Natural killer cell (primary cell): ENCODE data around the gene ECI1. TPM values are rescaled to one million over a fixed set of nuclear protein-coding genes. Genes with fewer than 3 reads are reported as not detected.

Experiments
- ATAC-seq, 3 donors: fragments of 150-1000 bp in 2 of 3; fragments of 200-7000 bp in 1 of 3; cut with Tn5 transposase; 1 replicate in 1 of 3; 2 replicates in 2 of 3; pipeline ENCODE4 v1.10.0; 2021; ENCODE audit warnings: mild to moderate bottlenecking in 2 of 3, moderate library complexity in 2 of 3
- DNase-seq, 2 donors: peaks; one replicate each; pipeline versions ENCODE4 v3.0.0 to v3.0.0-alpha.2; 2013 to 2021; ENCODE audit warnings: mixed read lengths in 1 of 2
- H3K27ac ChIP-seq: one replicate; pipeline ENCODE4 v1.5.1; 2013; ENCODE audit warnings: mild to moderate bottlenecking, low read length
- H3K27me3 ChIP-seq: one replicate; pipeline ENCODE4 v1.6.1; 2013; ENCODE audit warnings: low read length; ENCODE audit not compliant: control insufficient read depth, insufficient read depth
- H3K36me3 ChIP-seq: one replicate; pipeline ENCODE4 v1.6.1; 2013; ENCODE audit warnings: low read length; ENCODE audit not compliant: control insufficient read depth, insufficient read depth
- H3K4me1 ChIP-seq: one replicate; pipeline ENCODE4 v1.6.1; 2013; ENCODE audit warnings: low read length; ENCODE audit not compliant: control insufficient read depth, insufficient read depth
- H3K4me3 ChIP-seq: one replicate; pipeline ENCODE4 v1.5.1; 2013; ENCODE audit warnings: low read length
- H3K9me3 ChIP-seq: one replicate; pipeline ENCODE4 v1.6.1; 2013; ENCODE audit warnings: low read length; ENCODE audit not compliant: control insufficient read depth, insufficient read depth
- H3K27ac Mint-ChIP-seq, 2 donors: one replicate each; pipeline ENCODE4 v1.8.0; 2022; ENCODE audit warnings: mild to moderate bottlenecking in 2 of 2, mixed read lengths in 2 of 2, moderate library complexity in 1 of 2
- H3K27me3 Mint-ChIP-seq, 2 donors: one replicate each; pipeline ENCODE4 v1.8.0; 2022; ENCODE audit warnings: low read depth in 2 of 2, mixed read lengths in 2 of 2
- H3K36me3 Mint-ChIP-seq: one replicate; pipeline ENCODE4 v1.8.0; 2022; ENCODE audit warnings: mixed read lengths
- H3K4me1 Mint-ChIP-seq, 2 donors: one replicate each; pipeline ENCODE4 v1.8.0; 2022; ENCODE audit warnings: mixed read lengths in 2 of 2
- H3K4me3 Mint-ChIP-seq: one replicate; pipeline ENCODE4 v1.8.0; 2022; ENCODE audit warnings: mild to moderate bottlenecking, moderate library complexity, mixed read lengths
- H3K9me3 Mint-ChIP-seq, 2 donors: one replicate each; pipeline ENCODE4 v1.8.0; 2022; ENCODE audit warnings: mixed read lengths in 2 of 2
- CTCF ChIP-seq: fragments of 200-600 bp; IDR thresholded peaks from one replicate; pipeline ENCODE4 v1.8.0; 2022; ENCODE audit warnings: antibody characterized with exemption
- WGBS: methylation state at CpG from one replicate; pipeline ENCODE4 v1.1.7; 2013; ENCODE audit warnings: missing lambda C conversion rate; ENCODE audit not compliant: insufficient coverage; 5-methylcytosine and 5-hydroxymethylcytosine counted together
- intact Hi-C: fragments of 100-400 bp; cut with micrococcal nuclease; formaldehyde crosslinking; loops from one replicate; pipeline ENCODE4 v1.14.2; 2022
- total RNA-seq, 4 donors: library from RNA; stranded (reverse); fragments of 120-200 nt in 1 of 4; gene quantifications; one replicate each; pipeline versions ENCODE4 v1.2.3 to v1.2.4, GENCODE V29; 2013 to 2022

ECI1 gene
- total RNA-seq, 3 donors from 2014 or later (not counting 1 experiment from before 2014, with no cell fraction given) = 14.6 to 19.2 (median 19.0) TPM

- Mint-ChIP-seq H3K27ac (no peak overlapping the region), H3K4me3 (no peak overlapping the region), H3K4me1 (no peaks in the 10 kb centered on the region), H3K9me3 (no peaks in the 10 kb centered on the region), H3K27me3 (no peaks in the 10 kb centered on the region), H3K36me3 (no peaks in the 10 kb centered on the region)
- H3K27ac ChIP-seq = no peak overlapping the region
- H3K36me3 ChIP-seq = peaks cover under 1% of the 10 kb centered on the region
- no peaks in the 10 kb centered on the region for H3K27me3 ChIP-seq
- intact Hi-C loops = no loop called here
- no peak for DNase-seq
- H3K9me3 ChIP-seq = no peaks in the 10 kb centered on the region
- TF ChIP-seq CTCF = no peak
- WGBS = 90% methylated on average over 26 of the region's 26 CpGs
- H3K4me1 ChIP-seq = no peaks in the 10 kb centered on the region
- ATAC-seq = no peak
- no peak overlapping the region for H3K4me3 ChIP-seq
Measured at GRCh38 chr16:2278956-2279800, 27.8 kb upstream of the ECI1 start.

GRCh38 chr16:2278272-2278608 is 26.9 kb upstream of the ECI1 start:
- no peaks in the 10 kb centered on the region for H3K4me1 Mint-ChIP-seq
- Histone ChIP-seq H3K27ac (no peak overlapping the region), H3K9me3 (no peaks in the 10 kb centered on the region), H3K4me3 (no peak overlapping the region), H3K4me1 (no peaks in the 10 kb centered on the region), H3K27me3 (no peaks in the 10 kb centered on the region), H3K36me3 (no peaks in the 10 kb centered on the region)
- H3K4me3 Mint-ChIP-seq = no peak overlapping the region
- 94% methylated on average over 14 of the region's 14 CpGs for WGBS
- no peaks in the 10 kb centered on the region for H3K36me3 Mint-ChIP-seq
- H3K27me3 Mint-ChIP-seq = no peaks in the 10 kb centered on the region
- ATAC-seq (no peak), DNase-seq (no peak)
- intact Hi-C loops = no loop called here
- no peak overlapping the region for H3K27ac Mint-ChIP-seq
- no peaks in the 10 kb centered on the region for H3K9me3 Mint-ChIP-seq
- TF ChIP-seq CTCF = no peak

GRCh38 chr16:2277466-2278271 is 26.3 kb upstream of the ECI1 start:
- no peaks in the 10 kb centered on the region for H3K9me3 Mint-ChIP-seq
- 94% methylated on average over 25 of the region's 25 CpGs for WGBS
- no peak overlapping the region for H3K4me3 Mint-ChIP-seq
- no peaks in the 10 kb centered on the region for H3K4me1 Mint-ChIP-seq
- H3K27ac Mint-ChIP-seq = no peak overlapping the region
- no peaks in the 10 kb centered on the region for H3K36me3 Mint-ChIP-seq
- Histone ChIP-seq H3K27me3 (no peaks in the 10 kb centered on the region), H3K4me1 (no peaks in the 10 kb centered on the region), H3K4me3 (no peak overlapping the region), H3K36me3 (no peaks in the 10 kb centered on the region), H3K27ac (no peak overlapping the region), H3K9me3 (no peaks in the 10 kb centered on the region)
- no peak for TF ChIP-seq CTCF
- no peak for ATAC-seq
- no peaks in the 10 kb centered on the region for H3K27me3 Mint-ChIP-seq
- intact Hi-C loops = no loop called here
- DNase-seq = no peak
